GM12892 (cell line): ENCODE data around the gene TSFM.

Source experiments
- POLR2A ChIP-seq: IDR thresholded peaks from 2 replicates; pipeline ENCODE4 v1.6.1; 2011; ENCODE audit warnings: low read depth, low read length, control low read depth
- POLR2AphosphoS5 ChIP-seq: IDR thresholded peaks from 2 replicates; pipeline ENCODE4 v1.6.1; 2011; ENCODE audit warnings: low read depth, low read length, control low read depth
- TAF1 ChIP-seq: IDR thresholded peaks from 2 replicates; pipeline ENCODE4 v1.6.1; 2011; ENCODE audit warnings: low read depth, mild to moderate bottlenecking, control low read depth, low read length, borderline replicate concordance

GRCh38 chr12:57830393-57830792 is 47.8 kb downstream of the TSFM start:
- no peak for TF ChIP-seq POLR2AphosphoS5
- TF ChIP-seq POLR2A = no peak
- TF ChIP-seq TAF1 = no peak
